Anterior cingulate cortex (tissue), 58 donors: ENCODE results near the gene RNASE4.
"Not testable (repeated sequence)": the region's sequence is repeated elsewhere in the genome, so short reads cannot be mapped to it uniquely, and the experiment has no call there.

ENCODE experiments used
- DNase-seq, 58 donors: peaks; one replicate each; lab custom pipeline; 2025; lab: John Stamatoyannopoulos, UW

RNASE4 gene

DNA sequence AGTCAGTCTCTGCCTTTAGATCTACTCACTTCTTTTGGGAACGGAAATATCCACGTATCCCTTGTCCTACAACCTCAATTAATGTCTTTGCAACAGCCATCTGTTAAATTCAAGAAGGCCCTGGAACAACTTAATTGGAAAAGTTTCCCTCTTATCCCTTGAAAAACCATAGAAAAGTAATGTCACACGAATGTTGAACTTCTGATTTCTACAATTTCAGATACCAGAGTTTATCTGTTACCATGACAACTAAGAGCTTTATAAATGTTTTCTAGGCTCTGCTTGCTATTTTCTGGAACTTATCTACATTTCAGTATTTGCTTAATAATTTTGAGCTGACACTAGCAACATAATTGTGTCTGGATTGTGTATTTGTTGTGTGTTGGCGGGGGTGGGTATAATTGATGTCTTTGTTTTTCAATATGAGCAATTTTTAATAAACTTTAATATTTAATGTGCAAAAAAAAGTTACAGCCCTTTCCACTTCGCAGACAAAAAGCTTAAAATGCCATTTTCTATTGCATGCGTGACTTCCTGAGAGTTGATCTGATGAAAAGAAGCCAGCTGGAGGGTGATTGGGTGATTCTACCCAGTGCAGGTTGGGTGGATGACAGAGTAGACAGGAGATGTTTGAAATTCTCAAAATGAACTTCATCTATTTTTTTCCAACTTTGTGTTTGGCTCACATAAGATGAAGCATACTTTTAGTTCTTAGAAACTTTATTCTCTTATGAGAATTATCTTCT, 49.5 kb downstream of the RNASE4 start:
- no peak for DNase-seq

DNA sequence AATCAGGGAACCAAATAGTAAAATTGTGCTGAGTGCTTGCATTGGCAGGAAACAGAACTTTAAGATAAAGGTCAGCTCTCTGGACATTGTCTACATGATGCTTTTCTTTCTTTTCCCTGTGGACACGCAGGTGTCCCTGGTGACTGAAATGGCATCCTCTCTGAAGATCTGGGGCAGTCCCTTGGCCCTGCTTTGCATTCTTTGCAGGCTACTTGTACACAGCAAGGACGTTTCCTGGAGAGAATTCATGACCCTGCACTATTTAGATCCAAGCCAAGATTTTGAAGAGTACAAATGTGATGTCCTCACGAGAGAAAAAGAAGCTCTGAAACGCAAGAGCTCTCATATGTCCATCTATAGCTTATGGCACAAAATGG, 50.1 kb downstream of the RNASE4 start:
- no peak for DNase-seq

DNA sequence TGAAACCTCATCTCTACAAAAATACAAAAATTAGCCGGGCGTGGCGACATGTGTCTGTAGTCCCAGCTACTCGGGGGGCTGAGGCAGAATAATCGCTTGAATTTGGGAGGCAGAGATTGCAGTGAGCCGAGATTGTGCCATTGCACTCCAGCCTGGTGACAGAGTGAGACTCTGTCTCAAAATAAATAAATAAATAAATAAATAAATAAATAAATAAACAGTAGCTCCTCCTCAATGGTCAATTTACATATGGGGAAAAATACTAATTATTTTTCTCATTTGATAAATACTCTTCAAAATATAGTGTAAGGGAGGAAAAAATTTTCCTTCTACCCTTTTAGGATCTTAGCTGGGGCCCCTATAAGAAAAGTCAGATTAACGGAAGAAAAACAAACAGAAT, 53.9 kb downstream of the RNASE4 start:
- DNase-seq: not testable (repeated sequence)

DNA sequence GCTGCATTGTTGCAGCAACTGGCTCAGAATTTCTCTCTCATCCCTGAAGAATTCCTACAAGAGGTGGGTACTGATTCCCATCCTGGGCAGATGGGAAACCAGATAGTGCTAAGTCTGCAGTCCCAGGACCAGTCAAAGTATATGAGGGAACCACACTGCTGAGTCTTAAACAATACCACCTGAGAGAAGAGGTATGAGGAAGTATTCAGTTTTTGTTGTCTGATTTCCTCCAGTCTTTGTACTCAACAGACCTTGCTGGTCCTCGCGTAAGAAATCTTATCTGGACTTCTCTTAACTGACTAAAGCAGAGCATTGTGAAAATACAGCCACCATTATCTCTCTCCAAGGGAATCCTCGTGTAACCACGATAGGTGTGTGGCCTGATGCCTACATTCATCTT, 57.8 kb downstream of the RNASE4 start:
- DNase-seq: no peak

DNA sequence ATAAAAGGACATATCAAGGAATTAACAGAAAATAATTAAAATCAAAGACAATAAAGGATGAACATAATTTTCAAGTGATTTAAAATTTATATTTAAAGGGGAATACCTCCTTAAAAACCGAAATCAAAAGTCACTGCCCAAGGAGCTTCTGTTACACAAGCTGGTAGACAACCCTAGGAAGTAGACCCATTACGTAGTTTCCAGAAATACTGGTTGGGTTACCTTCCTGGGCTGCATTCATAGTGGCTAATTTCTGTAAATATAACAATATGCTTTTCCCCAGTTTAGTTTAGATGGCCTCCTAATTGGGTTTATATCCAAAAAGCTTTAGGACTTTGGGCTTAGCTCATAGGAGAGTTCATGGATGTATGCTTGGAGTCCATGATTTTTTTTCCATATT, 59.2 kb downstream of the RNASE4 start:
- DNase-seq: no peak

DNA sequence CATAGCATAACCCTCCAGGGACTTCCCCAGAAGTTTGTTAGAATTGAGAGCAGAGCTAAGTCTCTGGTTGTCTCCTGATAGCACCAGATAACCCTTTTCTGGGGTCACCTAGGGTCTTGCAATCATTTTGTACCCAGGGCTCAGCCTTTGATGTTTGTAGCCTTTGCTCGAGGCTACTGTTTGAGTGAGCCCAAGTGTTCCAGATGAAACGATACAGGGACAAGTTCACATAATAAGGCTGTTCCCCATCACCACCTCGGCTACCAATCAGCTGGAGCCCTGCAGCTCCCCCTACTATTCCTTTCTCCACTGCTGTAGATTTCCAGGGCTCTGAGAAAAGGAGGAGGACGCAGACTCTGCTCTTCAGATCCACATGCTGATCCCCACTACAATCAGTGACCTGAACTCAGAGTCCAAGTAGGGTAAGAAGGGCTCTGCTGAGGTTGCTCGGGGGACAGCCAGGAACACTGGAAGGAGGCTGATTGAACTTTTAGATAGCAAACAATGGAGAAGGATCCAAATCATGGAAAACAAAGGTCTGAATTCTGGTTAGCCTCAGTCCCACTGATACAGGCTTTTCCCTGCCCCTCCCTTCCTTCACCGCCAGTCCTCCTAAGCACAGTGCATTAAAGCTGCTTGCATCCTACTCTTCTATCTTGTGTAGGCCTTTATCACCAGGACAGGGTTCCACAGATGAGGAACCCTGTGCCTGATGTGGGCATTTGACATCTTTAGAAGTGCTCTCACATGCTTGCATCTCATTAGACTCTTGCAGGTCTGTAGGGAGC, 61.4 kb downstream of the RNASE4 start, which contains the start of gene EDDM3A:
TSS of gene EDDM3A (plus strand) at position 317 of the 788 bp plus-strand sequence. CDS start 1,694 bp downstream, outside the sequence.
- no peak for DNase-seq

DNA sequence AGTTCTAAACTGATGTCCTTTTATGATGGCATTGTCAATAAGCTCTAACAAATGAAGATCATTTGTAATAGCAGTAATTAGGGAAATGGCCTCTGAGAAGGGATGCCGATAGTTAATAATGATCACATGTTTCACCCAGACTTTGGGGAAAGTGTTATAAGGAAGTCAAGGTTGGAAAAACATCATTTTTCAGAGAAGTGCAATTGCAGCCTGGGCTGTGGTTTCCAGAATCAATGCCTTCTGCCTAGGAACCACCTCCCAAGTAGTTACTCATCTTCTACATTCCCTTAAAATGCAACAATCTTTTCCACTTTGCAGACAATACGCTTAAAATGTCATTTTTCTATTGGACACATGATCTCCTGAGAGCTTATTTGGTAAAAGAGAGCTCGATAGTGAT, 62.2 kb downstream of the RNASE4 start:
- no peak for DNase-seq

DNA sequence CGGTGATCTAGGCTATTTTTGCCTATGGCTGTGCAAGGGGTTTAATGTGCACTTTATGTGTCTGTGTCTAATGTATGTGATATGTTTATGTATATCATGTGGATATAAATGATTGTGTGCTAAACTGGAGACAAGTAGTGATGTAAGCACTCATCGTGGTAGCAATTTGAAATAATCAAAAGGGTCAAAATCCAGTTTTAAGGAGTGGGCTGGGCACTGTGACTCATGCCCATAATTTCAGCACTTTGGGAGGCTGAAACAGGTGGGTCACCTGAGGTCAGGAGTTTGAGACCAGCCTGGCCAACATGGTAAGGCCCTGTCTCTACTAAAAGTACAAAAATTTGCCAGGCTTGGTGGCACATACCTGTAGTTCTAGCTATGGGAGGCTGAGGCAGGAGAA, 64.1 kb downstream of the RNASE4 start:
- no peak for DNase-seq

DNA sequence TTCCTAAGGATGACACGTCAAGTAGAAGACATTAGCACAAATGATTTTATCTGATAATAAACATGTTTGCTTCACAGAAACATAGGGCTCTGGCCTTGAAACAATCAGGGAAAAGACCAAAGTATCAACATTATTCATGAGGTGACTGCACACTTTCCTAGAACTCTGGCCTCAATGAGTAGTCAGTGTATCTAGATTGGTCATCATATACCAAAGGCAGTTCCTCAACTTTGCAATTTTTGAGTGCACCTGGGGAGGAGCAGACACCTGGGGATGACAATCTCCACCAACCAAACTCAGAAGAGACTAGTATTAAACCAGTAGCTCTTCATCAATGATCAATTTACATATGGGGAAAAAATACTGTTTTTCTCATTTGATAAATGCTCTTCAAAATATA, 65.8 kb downstream of the RNASE4 start:
- no peak for DNase-seq
